AG04449 (cell line): ENCODE results near the gene P2RX7.

Source experiments
- CTCF ChIA-PET: fragments of 350-600 bp; formaldehyde crosslinking; extraction: SDS; loops from one replicate; lab custom pipeline; 2021; ENCODE audit warnings: antibody characterized with exemption; lab: Yijun Ruan, JAX
- POLR2A ChIA-PET: fragments of 400-600, 350-600 bp; formaldehyde crosslinking; extraction: SDS; loops from one replicate; lab custom pipeline; 2020; ENCODE audit warnings: antibody characterized with exemption, inconsistent platforms; lab: Yijun Ruan, JAX
- DNase-seq: peaks from one replicate; pipeline ENCODE4 v3.0.0-alpha.2; 2010; ENCODE audit warnings: low read depth, low spot score
- H3K4me3 ChIP-seq: 2 replicates; pipeline ENCODE4 v1.5.1; 2011; ENCODE audit warnings: low read depth, mild to moderate bottlenecking, control low read depth, low read length
- TF ChIP-seq, protein P1 (sequence below): IDR thresholded peaks from one replicate; pipeline ENCODE4 v1.5.1; 2011; ENCODE audit warnings: mild to moderate bottlenecking, moderate library complexity, low read length, control low read depth, inconsistent platforms; ENCODE audit not compliant: insufficient read depth; ENCODE audit errors: missing control alignments

Gene P2RX7

DNA sequence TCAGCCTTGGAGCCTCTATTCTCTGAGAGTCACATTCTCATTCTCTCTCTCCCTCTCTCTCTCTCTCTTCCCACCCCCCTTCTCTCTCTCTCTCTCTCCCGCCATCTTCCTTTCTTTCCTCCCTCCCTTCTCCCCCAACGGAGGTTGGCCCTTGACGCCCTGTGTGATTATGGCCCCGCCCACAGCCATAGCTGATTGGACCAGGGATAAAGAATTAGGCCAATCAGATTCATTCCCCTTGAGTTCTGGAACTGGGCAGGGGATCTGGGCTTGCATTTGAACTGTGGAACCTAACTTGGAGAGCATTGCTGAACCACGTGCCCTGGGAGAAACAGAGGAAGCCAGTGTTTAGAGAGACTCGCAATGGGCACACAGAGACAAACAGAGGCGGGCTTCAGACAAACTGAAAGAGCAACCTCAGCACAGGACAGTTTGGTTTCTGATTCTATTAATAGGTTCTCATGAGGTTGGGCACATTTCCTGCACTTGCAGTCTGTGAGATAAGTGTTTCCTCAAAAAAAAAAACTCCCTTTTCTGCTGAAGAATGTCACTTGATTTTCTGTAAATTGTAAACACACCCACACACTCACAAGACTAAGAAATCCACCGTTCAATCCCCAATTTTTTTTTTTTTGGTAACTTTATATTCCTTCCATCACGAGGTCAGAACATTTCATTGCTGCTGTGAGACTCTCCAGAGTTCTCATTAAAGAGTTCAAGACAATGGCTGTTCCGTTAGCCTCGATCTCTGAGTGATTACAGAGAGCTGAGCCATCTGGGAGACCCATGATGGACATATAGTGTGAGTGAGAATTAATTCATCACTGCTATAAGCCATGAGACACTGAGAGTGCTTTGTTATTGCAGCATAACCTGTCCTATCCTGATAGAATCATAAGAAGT is 3.5 kb upstream of the P2RX7 start:
- DNase-seq = no peak
- TF ChIP-seq, protein P1, sequence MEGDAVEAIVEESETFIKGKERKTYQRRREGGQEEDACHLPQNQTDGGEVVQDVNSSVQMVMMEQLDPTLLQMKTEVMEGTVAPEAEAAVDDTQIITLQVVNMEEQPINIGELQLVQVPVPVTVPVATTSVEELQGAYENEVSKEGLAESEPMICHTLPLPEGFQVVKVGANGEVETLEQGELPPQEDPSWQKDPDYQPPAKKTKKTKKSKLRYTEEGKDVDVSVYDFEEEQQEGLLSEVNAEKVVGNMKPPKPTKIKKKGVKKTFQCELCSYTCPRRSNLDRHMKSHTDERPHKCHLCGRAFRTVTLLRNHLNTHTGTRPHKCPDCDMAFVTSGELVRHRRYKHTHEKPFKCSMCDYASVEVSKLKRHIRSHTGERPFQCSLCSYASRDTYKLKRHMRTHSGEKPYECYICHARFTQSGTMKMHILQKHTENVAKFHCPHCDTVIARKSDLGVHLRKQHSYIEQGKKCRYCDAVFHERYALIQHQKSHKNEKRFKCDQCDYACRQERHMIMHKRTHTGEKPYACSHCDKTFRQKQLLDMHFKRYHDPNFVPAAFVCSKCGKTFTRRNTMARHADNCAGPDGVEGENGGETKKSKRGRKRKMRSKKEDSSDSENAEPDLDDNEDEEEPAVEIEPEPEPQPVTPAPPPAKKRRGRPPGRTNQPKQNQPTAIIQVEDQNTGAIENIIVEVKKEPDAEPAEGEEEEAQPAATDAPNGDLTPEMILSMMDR = no peak
- CTCF ChIA-PET = no interaction called here
- H3K4me3 ChIP-seq = no peak overlapping the region
- POLR2A ChIA-PET = no interaction called here

DNA sequence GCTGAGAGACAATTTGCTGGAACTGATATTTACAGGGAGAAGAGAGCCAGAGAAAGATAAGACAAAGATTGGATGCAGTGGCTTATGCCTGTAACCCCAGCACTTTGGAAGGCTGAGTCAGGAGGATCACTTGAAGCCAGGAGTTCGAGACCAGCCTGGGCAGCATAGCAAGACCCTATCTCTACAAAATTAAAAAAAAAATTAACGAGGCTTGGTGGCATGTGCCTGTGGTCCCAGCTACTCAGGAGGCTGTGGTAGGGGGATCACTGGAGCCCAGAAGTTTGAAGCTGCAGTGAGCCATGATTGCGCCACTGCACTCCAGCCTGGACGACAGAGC is 2.9 kb upstream of the P2RX7 start:
- ChIA-PET POLR2A (no interaction called here), CTCF (no interaction called here)
- TF ChIP-seq, protein P1 = no peak
- DNase-seq = no peak
- H3K4me3 ChIP-seq = no peak overlapping the region

DNA sequence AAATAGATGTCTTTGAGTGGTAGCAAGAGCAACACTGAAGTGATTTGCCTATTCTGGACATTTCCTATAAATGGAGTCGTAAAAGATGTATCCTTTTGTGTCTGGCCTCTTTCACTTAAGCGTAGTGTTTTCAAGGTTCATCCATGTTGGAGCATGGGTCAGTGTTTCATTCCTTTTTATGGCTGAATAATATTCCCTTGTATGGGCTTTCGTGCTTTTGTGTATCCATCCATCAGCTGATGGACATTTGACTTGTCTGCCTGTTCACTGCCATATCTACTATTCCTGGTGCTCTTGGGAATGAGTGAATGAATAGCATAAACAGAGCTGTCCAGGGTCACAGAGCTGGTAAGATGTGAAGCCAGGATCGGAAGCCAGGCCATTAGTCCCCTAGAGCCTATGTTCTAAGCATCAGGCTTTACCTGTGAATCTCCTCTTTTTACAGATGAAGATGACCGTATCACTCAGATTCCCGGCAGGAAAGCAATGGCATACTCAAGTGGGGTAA is 1.8 kb upstream of the P2RX7 start:
- no peak for DNase-seq
- CTCF ChIA-PET = interaction anchor here (1.3 kb wide), 1 partner anchor 18 kb away, joined by 3 read pairs; no protein-coding TSS in a partner anchor
- TF ChIP-seq, protein P1 = no peak
- POLR2A ChIA-PET = no interaction called here
- H3K4me3 ChIP-seq = no peak overlapping the region

DNA sequence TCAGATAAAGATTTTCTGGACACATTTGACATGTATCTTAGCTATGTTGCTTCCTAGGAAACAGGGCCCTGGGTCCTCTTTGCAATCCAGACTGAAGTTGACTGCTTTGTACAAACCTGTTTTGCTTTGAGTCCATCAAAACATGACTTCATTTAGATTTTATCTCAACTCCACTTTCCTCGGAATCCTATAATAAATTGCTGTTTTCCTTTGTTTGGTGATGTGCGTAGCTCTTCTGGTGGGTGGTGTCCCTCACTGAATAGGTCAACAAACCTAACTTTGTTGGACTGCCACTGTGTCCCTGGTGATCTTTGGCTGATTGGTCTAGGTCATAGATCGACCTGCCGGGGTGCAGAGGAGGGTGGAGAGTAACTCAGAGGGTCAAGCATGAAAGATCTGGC is 735 bp upstream of the P2RX7 start:
- POLR2A ChIA-PET = no interaction called here
- H3K4me3 ChIP-seq = no peak overlapping the region
- DNase-seq = no peak
- TF ChIP-seq, protein P1 = no peak
- CTCF ChIA-PET = interaction anchor here (1.3 to 1.4 kb wide), 3 partner anchors 9 to 20 kb away, joined by 3 read pairs; no protein-coding TSS in a partner anchor

DNA sequence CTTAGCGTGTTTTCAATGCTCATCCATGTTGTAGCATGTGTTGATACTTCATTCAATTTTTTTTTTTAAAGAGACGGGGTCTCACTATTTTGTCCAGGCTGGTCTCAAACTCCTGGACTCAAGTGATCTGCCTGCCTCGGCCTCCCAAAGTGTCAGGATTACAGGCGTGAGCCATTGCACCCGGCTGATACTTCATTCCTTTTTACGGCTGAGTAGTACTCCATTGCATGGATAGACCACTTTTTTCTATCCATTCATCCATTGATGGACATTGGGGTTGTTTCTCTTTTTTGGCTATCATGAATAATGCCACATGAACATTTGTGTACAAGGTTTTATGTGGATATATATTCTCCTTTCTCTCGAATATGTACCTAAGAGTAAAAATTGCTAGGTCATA is 1.2 kb downstream of the P2RX7 start:
- ChIA-PET CTCF (interaction anchor here (1.4 kb wide), 1 partner anchor 97 kb away, joined by 4 read pairs; no protein-coding TSS in a partner anchor), POLR2A (no interaction called here)
- TF ChIP-seq, protein P1 = no peak
- no peak overlapping the region for H3K4me3 ChIP-seq
- DNase-seq = no peak

DNA sequence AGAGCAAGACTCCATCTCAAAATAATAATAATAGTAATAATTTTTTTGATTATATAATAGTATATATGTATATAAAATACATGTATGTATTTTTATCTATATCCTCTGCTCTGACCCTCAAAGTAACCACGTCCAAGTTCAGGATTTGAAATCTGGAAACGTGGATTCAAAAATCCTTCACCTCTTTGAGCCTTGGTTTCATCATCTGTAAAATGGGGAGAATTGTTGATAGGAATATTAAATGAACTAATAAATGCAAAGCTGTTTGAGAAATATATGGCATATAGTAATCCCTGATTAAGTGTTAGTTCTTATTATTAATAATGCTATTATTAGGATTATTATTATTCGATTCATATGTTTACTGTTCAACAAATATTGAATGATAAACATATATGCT is 2.6 kb downstream of the P2RX7 start:
- CTCF ChIA-PET = interaction anchor here (0.7 to 1.4 kb wide), 2 partner anchors 73 to 95 kb away, joined by 3 to 4 read pairs; no protein-coding TSS in a partner anchor
- no peak overlapping the region for H3K4me3 ChIP-seq
- TF ChIP-seq, protein P1 = no peak
- no peak for DNase-seq
- POLR2A ChIA-PET = no interaction called here
